Retinal pigment epithelial cell (primary cell): ENCODE measurements around the gene ACSS1.

Experiments
- DNase-seq: peaks from one replicate; pipeline ENCODE4 v3.0.0-alpha.2; 2010; ENCODE audit warnings: low read depth
- H3K4me3 ChIP-seq: 2 replicates; pipeline ENCODE4 v1.5.1; 2011; ENCODE audit warnings: mild to moderate bottlenecking, low read length, control low read depth, moderate library complexity
- CTCF ChIP-seq: conservative IDR thresholded peaks from 2 replicates; pipeline ENCODE4 v1.5.1; 2011; ENCODE audit warnings: low read depth, low read length, control low read depth, inconsistent platforms

The ACSS1 gene

GRCh38 chr20:24985802-24986201, 72.1 kb downstream of the ACSS1 start:
- H3K4me3 ChIP-seq: no peak overlapping the region
- DNase-seq: no peak
- no peak for TF ChIP-seq CTCF

- no peak for DNase-seq
- TF ChIP-seq CTCF: no peak
- H3K4me3 ChIP-seq: no peak overlapping the region
Measured at GRCh38 chr20:24984961-24985640, 72.8 kb downstream of the ACSS1 start.

- no peak for DNase-seq
- no peak overlapping the region for H3K4me3 ChIP-seq
- TF ChIP-seq CTCF: no peak
Measured at GRCh38 chr20:24983896-24984295, 74.0 kb downstream of the ACSS1 start.

- DNase-seq: no peak
- TF ChIP-seq CTCF: no peak
- H3K4me3 ChIP-seq: no peak overlapping the region
Measured at GRCh38 chr20:24981790-24982189, 76.1 kb downstream of the ACSS1 start.

GRCh38 chr20:24981282-24981681, 76.7 kb downstream of the ACSS1 start:
- no peak for DNase-seq
- TF ChIP-seq CTCF: no peak
- no peak overlapping the region for H3K4me3 ChIP-seq

GRCh38 chr20:24980291-24981053, 77.5 kb downstream of the ACSS1 start:
- no peak for TF ChIP-seq CTCF
- no peak for DNase-seq
- no peak overlapping the region for H3K4me3 ChIP-seq
